GM19025 (cell line): ENCODE results near the gene BTBD2.
"Not testable (repeated sequence)": the region's sequence is repeated elsewhere in the genome, so short reads cannot be mapped to it uniquely, and the experiment has no call there.

ENCODE experiments used
- ATAC-seq: cut with Tn5 transposase; IDR thresholded peaks from one replicate; pipeline ENCODE4 v1.9.1; 2021; ENCODE audit warnings: mild to moderate bottlenecking, low read depth, moderate library complexity; ENCODE audit not compliant: unreplicated experiment

The BTBD2 gene

DNA sequence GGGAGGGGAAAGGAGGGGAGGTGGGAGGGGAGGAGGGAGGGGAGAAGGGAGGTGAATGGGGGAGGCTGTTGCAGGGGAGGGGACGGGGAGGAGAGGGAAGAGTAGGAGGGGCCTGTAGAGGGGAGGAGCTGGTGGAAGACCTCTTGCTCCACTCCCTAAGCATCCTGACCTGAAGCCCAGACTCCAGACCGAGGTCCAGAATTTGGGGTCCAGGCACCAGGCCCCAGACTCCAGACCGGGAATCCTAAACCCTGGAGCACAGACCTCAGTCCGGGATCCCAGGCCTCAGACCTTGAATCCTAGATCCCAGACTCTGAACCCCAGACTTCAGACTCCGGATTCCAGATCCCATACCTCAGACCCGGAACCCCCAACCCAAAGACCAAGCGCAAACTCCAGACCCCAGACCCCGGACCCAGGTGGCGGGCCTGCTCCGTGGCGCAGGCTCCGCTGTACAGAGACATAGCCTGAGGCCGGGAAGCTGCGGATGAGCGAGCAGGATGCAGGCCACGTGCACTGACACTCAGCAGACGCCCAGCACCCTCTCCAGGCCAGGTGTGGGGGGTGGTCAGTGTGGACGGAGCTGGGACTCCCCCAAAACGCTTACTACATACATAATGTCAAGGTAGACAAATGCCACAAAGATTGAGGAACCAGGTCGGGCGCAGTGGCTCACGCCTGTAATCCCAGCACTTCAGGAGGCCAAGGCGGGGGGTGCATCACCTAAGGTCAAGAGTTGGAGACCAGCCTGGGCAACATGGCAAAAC is 710 bp upstream of the BTBD2 start:
- no peak for ATAC-seq

GRCh38 chr19:2014731-2015607 is 545 bp downstream of the BTBD2 start:
- no peak for ATAC-seq

- no peak for ATAC-seq
Measured at GRCh38 chr19:2014131-2014571, 1.4 kb downstream of the BTBD2 start.

GRCh38 chr19:2013683-2013961 is 1.9 kb downstream of the BTBD2 start:
- no peak for ATAC-seq

DNA sequence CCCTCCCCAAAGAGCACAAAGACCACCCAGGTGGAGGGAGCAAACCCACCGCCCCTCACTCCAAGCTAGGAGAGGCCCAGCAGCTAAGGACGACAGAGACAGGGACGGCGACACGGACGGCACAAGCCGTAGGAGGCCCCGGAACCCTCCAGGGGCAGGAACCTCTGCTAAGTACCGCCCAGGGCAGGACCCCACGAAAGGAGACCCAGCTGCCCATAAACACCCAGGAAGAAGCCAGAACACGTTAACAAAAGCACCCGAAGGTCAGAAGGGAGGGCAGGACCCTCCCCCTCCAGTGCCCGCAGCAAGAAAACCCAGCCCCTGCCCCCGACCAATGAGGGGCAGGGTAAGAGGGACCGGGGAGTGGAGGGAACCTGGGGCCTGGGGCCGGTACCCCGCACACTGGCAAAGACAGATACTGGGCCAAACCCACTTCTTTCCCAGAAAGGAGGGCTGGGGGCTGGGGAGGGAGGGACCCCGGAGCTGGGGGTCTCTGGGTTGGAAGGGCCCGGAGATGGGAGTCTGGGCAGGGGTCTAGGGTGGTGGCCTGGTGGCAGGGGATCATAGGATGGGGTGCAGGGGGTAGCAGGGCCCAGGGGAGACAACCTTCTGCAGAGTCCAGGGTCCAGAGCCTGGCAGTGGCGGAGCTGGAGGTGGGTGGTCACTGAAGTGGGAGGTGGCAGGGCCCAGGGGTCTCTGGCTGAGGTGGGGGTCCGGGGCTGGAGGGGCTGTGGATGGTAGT is 2.4 kb downstream of the BTBD2 start:
- no peak for ATAC-seq

DNA sequence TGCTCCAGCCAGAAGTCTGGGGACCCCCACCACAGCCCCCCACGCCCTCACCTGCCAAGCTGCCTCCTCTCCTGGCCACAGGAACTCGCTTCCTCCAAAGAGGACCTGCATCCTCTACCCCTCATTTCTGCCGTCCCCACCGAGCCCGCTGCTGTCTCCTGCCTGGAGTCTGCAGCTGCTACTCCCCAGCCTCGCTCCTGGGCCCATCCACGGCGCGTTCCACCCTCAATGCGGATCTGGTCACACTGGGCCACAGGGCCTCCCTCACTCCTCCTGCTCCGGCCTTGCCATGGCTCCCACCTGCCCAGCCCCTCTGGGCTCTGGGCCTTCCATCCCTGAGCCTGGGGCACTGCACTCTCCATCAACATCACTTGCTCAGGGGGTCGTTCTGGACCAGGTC is 4.3 kb downstream of the BTBD2 start:
- ATAC-seq, result no peak

DNA sequence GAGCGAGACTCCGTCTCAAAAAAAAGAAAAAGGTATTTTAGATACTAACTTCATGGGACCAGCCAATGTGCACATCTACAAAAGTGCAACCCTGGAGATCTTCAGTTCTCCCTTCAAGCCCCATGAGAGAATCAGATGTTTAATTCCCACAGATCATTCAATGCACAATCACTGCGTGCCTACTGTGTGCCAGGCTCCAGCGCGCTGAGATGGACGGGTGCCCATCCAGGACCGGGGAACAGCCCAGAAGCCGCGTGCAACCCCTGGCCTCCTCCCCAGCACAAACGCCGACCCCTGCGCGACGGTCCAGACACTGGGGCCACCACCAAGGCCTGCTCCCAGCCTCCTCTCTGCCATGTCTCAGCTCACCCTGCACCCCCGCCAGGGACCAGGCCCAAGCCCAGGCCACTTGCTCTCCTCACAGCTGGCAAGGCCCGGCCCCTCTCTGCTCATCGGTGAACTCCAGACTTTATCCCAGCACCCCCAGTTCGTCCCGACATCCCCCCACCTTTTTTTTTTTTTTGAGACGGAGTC is 5.3 kb downstream of the BTBD2 start:
- no peak for ATAC-seq

DNA sequence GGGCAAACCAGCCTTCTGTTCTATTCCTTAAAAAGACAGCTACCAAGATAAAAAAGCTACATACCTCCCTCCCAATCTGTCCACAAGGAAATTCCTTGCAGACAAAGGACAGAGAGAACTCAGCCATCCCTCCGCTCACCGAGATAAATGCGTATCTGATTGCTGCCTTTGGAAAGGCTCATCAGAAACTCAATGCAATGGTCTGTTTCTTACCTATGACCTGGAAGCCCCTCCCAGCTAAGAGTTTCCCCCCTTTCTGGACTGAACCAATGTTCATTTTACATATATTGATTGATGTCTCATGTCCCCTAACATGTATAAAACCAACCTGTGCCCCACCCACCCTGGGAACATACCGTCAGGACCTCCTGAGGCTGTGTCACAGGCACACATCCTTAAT is 11.6 kb downstream of the BTBD2 start:
- no peak for ATAC-seq

DNA sequence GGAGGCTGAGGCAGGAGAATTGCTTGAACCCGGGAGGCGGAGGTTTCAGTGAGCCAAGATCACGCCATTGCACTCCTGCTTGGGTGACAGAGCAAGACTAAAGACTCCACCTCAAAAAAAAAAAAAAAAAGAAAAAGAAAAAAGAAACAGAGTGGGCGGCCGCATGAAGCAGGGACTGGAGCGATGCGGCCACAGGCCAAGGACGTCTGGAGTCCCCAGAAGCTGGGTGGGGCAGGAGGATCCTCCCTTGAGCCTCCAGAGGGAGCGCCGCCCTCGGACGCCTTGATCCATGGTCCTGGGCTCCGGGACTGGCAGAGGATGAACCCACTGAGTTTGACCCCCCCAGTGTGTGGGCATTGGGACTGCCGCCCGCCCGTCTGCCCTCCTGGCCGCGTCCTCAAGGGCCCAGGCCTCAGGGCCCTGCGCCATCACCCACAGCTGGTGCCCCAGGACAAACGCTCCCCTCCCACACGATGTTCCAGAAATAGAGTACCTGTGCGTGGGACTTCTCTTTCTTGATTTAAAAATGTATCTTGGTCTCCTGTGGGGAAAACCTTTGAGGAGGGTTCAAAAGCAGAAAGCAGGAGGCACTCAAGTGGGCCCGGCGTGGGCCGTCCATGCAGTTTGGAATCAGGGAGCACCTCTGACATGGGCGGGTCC is 15.5 kb downstream of the BTBD2 start:
- ATAC-seq, result no peak

GRCh38 chr19:1998712-1999708 is 16.5 kb downstream of the BTBD2 start:
- no peak for ATAC-seq

GRCh38 chr19:1997353-1998233 is 17.9 kb downstream of the BTBD2 start:
- ATAC-seq, result no peak

DNA sequence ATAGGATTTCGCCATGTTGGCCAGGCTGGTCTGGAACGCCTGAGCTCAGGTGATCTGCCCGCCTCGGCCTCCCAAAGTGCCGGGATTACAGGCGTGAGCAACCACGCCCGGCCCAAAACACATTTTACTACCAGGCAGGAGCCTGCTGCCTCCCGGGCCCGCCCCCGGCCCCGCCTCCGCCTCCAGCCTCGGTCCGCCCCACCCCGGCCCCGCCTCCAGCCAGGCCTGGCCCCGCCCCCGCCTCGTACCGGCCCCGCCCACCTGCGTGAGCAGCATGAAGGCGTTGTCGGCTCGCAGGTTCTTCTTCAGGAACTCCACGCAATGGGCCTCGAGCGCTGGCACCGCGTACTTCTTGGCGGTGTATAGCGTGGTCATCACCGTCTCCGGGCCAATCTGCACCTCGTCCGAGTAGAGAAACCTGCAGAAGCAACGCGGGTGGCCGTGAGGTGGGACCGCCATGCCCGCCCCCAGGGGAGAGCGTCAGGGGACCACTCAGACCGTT is 22.7 kb downstream of the BTBD2 start:
- no peak for ATAC-seq

- no peak for ATAC-seq
Measured at GRCh38 chr19:1991018-1991913, 24.2 kb downstream of the BTBD2 start.

- ATAC-seq, result no peak
Measured at GRCh38 chr19:1990230-1991017, 25.1 kb downstream of the BTBD2 start.

DNA sequence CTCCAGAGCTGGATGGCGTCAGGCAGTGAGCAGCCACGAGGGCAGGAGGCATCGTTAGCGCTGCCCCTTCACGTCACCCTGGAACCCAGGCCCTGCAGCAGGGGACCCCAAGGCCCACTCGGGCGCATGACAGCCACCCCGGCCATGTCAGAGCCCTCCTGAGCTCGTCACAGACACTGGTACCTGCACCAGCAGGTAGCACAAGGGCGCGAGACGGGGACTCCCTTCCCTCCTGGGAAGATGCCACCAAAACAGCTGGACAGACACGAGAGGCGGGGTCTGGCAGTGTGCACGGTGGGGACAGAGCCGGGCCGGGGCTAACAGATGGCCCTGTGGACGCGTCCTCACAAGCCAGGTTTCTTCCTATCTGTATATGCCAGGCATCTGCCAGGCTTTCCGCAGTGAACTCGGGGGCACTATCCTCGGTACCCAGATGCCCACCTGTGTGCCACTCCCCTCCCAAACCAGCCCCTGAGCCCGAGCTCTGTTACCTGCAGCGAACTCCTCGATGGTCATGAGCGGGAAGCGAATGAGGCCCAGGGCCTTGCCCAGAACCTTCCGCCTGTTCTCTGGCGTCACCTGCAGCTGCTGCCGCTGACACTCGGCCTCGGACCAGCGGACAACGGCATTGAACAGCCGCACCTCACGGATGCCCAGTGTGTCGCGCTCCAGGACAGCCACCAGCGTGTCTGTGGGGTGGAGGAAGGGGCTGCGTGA is 25.8 kb downstream of the BTBD2 start:
- ATAC-seq, result no peak

- not testable (repeated sequence) for ATAC-seq
Measured at GRCh38 chr19:1988464-1988863, 27.1 kb downstream of the BTBD2 start.
